GM19099 (cell line): ENCODE data around the gene METTL24.

Experiments
- POLR2A ChIP-seq: IDR thresholded peaks from 3 replicates; pipeline ENCODE4 v1.6.1; 2011; ENCODE audit warnings: low read depth; ENCODE audit not compliant: insufficient read length; ENCODE audit errors: extremely low read depth

Gene METTL24

GRCh38 chr6:110315869-110316398, 42.2 kb downstream of the METTL24 start:
- no peak for TF ChIP-seq POLR2A

GRCh38 chr6:110315207-110315868, 42.8 kb downstream of the METTL24 start:
- no peak for TF ChIP-seq POLR2A

- TF ChIP-seq POLR2A: no peak
Observed at GRCh38 chr6:110310861-110311446, 47.2 kb downstream of the METTL24 start.

GRCh38 chr6:110307368-110307767, 50.8 kb downstream of the METTL24 start:
- TF ChIP-seq POLR2A: no peak

GRCh38 chr6:110298916-110299315, 59.2 kb downstream of the METTL24 start:
- TF ChIP-seq POLR2A: no peak

GRCh38 chr6:110298411-110298810, 59.7 kb downstream of the METTL24 start:
- no peak for TF ChIP-seq POLR2A

GRCh38 chr6:110296241-110297025, 61.7 kb downstream of the METTL24 start:
- no peak for TF ChIP-seq POLR2A

- TF ChIP-seq POLR2A: no peak
Observed at GRCh38 chr6:110295451-110296165, 62.5 kb downstream of the METTL24 start.

- no peak for TF ChIP-seq POLR2A
Observed at GRCh38 chr6:110287462-110288341, 70.4 kb downstream of the METTL24 start.

GRCh38 chr6:110285306-110286060, 72.7 kb downstream of the METTL24 start:
- TF ChIP-seq POLR2A: no peak

- no peak for TF ChIP-seq POLR2A
Observed at GRCh38 chr6:110284855-110285254, 73.3 kb downstream of the METTL24 start.

- no peak for TF ChIP-seq POLR2A
Observed at GRCh38 chr6:110283657-110284056, 74.5 kb downstream of the METTL24 start.

- TF ChIP-seq POLR2A: no peak
Observed at GRCh38 chr6:110282412-110282811, 75.7 kb downstream of the METTL24 start.
